GM13976 (cell line): ENCODE results near the gene TOPAZ1.

ENCODE experiments used
- DNase-seq: peaks from one replicate; pipeline ENCODE4 v3.0.0; 2012; ENCODE audit warnings: low spot score
- in situ Hi-C: fragments of 300-500 bp; cut with MboI; formaldehyde crosslinking; loops from one replicate; pipeline ENCODE4 v1.12.0; 2022; ENCODE audit warnings: low sequenced_read_pairs, mixed read lengths, inconsistent platforms; ENCODE audit not compliant: unreplicated experiment
- TF ChIP-seq, protein P1 (sequence below): IDR thresholded peaks from 2 replicates; pipeline ENCODE4 v1.5.1; 2012; ENCODE audit warnings: borderline replicate concordance, mild to moderate bottlenecking; ENCODE audit not compliant: insufficient read depth; ENCODE audit errors: extremely low read depth, missing control alignments, control extremely low read depth

Gene TOPAZ1

GRCh38 chr3:44264146-44264545, 22.5 kb downstream of the TOPAZ1 start:
- in situ Hi-C loops = no loop called here
- TF ChIP-seq, protein P1, sequence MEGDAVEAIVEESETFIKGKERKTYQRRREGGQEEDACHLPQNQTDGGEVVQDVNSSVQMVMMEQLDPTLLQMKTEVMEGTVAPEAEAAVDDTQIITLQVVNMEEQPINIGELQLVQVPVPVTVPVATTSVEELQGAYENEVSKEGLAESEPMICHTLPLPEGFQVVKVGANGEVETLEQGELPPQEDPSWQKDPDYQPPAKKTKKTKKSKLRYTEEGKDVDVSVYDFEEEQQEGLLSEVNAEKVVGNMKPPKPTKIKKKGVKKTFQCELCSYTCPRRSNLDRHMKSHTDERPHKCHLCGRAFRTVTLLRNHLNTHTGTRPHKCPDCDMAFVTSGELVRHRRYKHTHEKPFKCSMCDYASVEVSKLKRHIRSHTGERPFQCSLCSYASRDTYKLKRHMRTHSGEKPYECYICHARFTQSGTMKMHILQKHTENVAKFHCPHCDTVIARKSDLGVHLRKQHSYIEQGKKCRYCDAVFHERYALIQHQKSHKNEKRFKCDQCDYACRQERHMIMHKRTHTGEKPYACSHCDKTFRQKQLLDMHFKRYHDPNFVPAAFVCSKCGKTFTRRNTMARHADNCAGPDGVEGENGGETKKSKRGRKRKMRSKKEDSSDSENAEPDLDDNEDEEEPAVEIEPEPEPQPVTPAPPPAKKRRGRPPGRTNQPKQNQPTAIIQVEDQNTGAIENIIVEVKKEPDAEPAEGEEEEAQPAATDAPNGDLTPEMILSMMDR = no peak
- DNase-seq = no peak

DNA sequence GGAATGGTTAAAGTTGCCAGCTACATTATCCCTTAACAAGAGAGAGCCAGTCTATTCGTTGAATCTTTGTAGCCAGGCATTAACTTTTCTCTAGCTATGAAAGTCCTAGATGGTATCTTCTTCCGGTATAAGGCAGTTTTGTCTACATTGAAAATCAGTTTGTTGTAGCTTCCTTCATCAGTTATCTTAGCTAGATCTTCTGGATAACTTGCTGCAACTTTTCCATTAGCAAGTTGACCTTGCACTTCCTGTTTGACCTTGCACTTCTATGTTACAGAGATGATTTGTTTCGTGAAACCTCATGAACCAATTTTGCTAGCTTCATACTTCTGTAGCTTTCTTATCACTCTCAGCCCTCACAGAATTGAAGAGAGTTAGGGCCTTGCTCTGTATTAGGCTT, 24.1 kb downstream of the TOPAZ1 start:
- TF ChIP-seq, protein P1 = no peak
- no peak for DNase-seq
- in situ Hi-C loops = no loop called here

DNA sequence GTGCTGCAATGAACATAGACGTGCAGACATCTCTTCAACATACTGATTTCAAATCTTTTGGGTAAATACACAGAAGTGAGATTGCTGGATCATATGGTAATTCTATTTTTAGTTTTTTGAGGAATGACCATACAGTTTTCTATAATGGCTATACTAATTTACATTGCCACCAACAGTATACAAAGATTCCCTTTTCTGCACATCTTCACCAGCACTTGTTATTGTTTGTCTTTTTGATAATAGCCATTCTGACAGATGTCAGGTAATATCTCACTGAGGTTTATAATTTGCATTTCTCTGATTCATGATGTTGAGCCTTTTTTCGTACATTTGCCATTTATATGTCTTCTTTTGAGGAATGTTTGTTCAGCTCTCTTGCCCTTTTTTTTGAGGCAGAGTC, 30.5 kb downstream of the TOPAZ1 start:
- in situ Hi-C loops = no loop called here
- DNase-seq = no peak
- TF ChIP-seq, protein P1 = no peak

- TF ChIP-seq, protein P1 = no peak
- no peak for DNase-seq
- in situ Hi-C loops = no loop called here
These were observed 36.2 kb downstream of the TOPAZ1 start for GRCh38 chr3:44277925-44278324.

- TF ChIP-seq, protein P1 = no peak
- DNase-seq = no peak
- in situ Hi-C loops = no loop called here
These were observed 38.4 kb downstream of the TOPAZ1 start for GRCh38 chr3:44280077-44280476.

GRCh38 chr3:44280631-44281030, 38.9 kb downstream of the TOPAZ1 start:
- in situ Hi-C loops = no loop called here
- DNase-seq = no peak
- TF ChIP-seq, protein P1 = no peak

DNA sequence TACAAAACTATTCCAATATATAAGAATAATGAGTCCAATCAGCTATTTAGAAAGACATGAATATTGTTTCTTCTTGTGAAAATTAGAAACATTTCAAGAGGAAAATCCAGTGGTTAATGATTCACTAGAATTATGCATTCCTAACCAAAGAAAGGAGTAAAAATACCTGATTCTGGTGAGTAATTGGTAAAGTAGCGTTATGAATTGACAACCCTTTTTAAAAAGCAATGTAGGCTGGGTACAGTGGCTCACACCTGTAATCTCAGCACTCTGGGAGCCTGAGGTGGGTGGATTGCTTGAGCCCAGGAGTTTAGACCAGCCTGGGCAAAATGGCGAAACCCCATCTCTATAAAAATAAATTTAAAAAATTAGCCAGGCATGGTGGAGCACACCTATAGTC, 43.3 kb downstream of the TOPAZ1 start:
- no peak for DNase-seq
- in situ Hi-C loops = no loop called here
- TF ChIP-seq, protein P1 = no peak
